Ishikawa (cell line): ENCODE results near the gene FDX1.

Experiments
- CREB1 ChIP-seq: IDR thresholded peaks from 2 replicates; pipeline ENCODE4 v1.6.1; 2012; ENCODE audit warnings: low read depth
- EP300 ChIP-seq: IDR thresholded peaks from 2 replicates; pipeline ENCODE4 v1.6.1; 2012; ENCODE audit warnings: borderline replicate concordance
- RAD21 ChIP-seq: IDR thresholded peaks from 2 replicates; pipeline ENCODE4 v1.6.1; 2012; ENCODE audit warnings: low read depth
- TCF12 ChIP-seq: IDR thresholded peaks from 2 replicates; pipeline ENCODE4 v1.6.1; 2012; ENCODE audit warnings: low read depth
- USF1 ChIP-seq: IDR thresholded peaks from 2 replicates; pipeline ENCODE4 v1.6.1; 2012

DNA sequence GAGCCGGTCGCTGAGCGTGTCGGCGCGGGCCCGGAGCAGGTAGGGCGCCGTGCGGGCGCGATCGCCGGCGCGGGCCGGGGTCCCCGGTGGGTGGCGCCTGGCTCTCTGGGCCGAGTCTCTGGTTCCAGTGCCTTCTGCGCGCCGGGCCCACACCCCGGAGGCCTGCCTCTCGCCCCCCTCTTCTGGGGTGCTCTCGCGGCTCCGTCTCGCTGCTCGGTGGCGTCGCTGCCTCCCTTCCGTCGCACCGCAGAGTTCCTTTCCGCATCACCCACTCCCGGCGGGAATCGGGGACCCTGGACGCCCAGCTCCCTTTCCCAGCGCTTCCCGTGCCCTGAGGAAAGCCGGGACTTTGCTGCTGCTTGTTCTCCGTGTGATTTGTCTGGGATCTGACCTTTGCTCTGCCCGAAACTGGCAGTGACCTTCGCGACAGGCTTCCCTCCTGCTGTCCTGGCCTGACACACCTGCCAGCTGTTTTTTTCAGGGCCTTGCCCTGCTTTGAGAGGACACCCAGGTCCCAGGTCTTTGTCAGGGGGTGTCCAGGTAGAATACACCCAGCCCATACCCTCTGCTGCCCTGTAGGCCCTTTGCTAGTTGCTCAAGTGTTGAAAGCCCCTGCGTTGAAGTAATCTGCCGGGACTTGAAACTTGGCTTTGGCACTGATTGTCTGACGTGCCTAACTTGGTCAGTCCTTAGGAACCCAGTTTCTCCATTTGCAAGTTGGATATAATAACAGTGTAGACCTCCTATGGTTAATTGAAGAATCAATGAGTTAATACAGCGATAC, 711 bp downstream of the FDX1 start:
- no peak for TF ChIP-seq EP300
- no peak for TF ChIP-seq CREB1
- no peak for TF ChIP-seq TCF12
- no peak for TF ChIP-seq RAD21
- no peak for TF ChIP-seq USF1
